GM19372 (cell line): ENCODE measurements around the gene HNRNPAB.
A peak's percentile ranks its signal among the peaks of the same experiment; 100 is the strongest.
"Not testable (repeated sequence)": the region's sequence is repeated elsewhere in the genome, so short reads cannot be mapped to it uniquely, and the experiment has no call there.

Experiments used
- ATAC-seq: cut with Tn5 transposase; IDR thresholded peaks from one replicate; pipeline ENCODE4 v1.9.1; 2021; ENCODE audit warnings: mild to moderate bottlenecking, low read depth, moderate library complexity; ENCODE audit not compliant: unreplicated experiment

The HNRNPAB gene

GRCh38 chr5:178196281-178196812, 8.0 kb upstream of the HNRNPAB start:
- no peak for ATAC-seq

- ATAC-seq = no peak
Observed at GRCh38 chr5:178196986-178197385, 7.3 kb upstream of the HNRNPAB start.

DNA sequence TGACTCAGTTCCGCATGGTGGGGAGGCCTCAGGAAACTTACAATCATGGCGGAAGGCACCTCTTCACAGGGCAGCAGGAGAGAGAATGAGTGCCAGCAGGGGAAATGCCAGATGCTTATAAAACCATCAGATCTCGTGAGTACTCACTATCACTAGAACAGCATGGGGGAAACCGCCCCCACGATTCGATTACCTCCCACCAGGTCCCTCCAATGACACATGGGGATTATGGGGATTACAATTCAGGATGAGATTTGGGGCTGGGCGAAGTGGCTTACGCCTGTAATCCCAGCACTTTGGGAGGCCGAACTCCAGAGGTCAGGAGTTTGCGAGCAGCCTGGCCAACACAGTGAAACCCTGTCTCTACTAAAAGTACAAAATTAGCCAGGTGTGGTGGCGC, 6.2 kb upstream of the HNRNPAB start:
- not testable (repeated sequence) for ATAC-seq

GRCh38 chr5:178198706-178199105, 5.6 kb upstream of the HNRNPAB start:
- ATAC-seq = no peak

DNA sequence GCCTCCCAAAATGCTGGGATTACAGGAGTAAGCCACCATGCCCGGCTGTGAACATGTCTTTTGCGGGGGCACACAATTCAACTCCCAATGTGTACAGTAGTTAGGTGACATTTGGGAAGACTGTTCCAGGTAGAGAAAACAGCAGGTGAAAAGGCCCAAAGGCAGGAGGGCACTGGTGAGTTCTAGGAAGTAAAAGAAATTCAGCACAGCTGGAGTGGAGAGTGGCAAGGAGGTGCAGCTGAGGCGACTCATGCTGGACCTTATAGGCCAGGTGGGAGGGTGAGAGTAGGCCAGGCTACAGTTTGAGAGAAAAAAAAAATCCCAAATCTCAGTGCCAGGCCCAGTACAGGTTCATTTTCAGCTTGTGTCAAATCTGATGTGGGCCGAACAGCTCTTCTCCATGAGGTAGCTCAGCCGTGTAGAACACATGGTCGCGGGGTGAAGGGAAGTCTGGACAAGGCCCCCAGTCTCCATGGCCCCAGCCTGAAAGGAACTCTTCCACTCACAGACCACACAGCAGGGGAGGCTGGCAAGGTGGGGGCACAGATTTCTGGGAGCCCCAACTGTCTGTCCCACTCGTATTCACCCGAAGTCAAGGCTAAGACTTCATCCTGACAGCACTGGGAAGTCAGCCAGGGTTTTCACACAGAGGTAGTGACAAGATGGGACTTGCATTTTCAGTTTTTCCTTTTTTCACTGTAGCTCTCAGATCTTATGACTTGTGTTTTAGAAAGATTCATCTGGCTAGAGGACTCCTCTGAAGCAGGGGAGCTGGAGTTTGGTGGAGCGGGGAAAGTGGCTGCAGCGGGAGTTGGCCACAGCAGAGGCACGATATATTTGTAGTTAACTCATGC, 4.5 kb upstream of the HNRNPAB start:
- no peak for ATAC-seq

DNA sequence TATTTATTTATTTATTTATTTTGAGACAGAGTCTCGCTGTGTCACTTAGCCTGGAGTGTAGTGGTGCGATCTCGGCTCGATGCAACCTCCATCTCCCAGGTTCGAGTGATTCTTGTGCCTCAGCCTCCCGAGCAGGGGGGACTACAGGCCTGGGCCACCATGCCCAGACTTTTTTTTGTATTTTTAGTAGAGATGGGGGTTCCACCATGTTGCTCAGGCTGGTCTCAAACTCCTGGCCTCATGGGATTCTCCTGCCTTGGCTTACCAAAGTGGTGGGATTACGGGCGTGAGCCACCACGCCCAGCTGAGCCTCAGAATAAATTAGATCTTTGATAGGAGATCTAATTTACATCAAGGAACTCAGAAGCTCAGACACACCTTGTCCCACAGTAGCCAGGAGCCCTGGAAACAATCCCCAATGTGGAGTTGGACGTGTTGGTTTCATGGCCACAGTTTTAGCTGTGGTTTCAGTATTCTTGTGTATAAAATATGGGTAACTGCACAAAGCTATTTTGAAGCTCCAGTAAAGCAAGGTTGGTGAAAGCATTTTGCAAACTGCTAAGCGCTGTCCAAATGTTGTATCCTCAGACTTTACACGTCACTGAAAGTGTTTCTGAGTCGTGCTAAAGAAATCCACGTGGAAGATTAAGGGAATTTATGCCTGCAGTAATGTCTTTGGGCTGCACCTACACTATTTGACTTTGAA, 3.0 kb upstream of the HNRNPAB start:
- ATAC-seq = no peak

- ATAC-seq = no peak
Observed at GRCh38 chr5:178201927-178202235, 2.5 kb upstream of the HNRNPAB start.

DNA sequence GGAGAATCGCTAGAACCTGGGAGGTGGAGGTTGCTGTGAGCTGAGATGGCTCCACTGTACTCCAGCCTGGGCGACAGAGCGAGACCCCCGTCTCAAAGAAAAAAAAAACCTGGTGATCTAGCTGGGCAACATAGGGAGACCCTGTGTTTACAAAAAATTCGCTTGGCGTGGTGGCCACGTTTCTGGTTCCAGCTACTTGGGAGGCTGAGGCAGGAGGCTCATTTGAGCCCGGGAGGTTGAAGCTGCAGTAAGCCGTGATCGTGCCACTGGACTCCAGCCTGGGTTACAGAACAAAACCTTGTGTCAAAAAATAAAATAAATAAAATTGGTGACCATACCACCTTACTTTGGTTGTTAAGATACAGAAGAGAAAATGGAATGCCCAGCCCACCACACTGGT, 1.8 kb upstream of the HNRNPAB start:
- no peak for ATAC-seq

DNA sequence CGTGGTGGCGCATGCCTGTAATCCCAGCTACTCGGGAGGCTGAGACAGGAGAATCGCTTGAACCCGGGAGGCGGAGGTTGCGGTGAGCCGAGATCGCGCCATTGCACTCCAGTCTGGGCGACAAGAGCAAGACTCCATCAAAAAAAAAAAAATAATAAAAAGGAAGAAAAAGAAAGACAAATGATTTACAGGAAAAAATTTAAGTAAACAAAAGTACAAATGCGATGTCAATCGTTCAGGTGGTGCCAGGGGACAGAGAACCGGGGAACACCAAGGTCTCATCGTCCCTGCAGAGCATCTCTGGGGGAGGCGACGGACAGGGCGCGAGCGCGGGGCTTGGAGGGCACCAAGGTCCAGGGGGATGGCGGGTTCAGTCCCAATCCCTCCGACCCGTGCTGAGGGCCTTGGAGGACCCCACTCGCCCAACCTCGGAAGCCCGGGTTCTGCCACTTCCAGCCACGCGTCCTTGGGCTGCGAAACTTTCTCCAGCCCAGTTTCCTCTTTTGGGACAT, 607 bp upstream of the HNRNPAB start:
- no peak for ATAC-seq

- ATAC-seq = peak; percentile 54
Observed at GRCh38 chr5:178204935-178205748, 809 bp downstream of the HNRNPAB start.

DNA sequence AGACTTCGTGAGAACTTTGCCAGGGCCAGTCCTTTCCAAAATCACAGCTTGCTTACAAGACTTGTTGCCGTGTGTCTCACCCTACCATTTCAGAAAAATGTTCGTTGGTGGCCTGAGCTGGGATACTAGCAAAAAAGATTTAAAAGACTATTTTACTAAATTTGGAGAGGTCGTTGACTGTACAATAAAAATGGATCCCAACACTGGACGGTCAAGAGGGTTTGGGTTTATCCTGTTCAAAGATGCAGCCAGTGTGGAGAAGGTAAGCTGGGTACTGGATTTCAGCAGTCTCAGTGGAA, 1.4 kb downstream of the HNRNPAB start:
- no peak for ATAC-seq

DNA sequence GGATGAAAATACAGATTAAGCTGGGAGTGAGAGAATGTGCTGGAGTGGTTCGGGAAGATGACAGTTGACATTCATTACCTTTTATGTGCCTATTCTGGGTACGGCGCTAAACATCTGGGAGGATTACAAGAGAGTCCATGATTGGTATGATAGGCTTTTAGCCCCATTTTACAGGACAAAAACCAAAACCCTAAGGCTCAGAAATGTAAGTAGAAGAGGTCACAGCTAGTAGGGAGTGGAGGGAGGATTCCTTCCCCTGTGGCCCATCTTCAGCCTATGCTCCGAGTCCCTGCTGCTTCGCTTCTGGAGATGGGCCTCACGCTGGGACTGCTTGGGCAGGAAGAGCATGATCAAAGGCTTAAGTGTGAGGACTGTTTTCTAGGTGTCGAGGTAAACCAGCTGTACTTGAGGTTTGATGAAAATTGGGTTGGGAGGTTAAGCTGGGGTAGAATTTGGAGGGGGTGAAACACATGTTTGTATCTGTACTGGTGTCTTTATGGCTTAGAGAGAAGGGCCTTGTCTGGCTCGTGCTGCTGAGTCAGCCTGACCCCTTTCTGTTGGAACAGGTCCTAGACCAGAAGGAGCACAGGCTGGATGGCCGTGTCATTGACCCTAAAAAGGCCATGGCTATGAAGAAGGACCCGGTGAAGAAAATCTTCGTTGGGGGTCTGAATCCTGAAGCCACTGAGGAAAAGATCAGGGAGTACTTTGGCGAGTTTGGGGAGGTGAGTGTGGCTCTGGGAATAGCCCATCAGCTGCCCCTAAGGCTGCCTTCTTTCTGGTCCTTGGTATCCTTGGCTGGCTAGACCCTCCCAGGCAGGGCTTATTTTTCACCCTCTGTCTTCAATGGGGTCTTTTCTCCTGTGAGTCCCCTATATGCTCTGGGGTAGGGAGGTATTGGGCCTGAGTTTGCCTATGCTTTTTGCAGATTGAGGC, 2.1 kb downstream of the HNRNPAB start:
- no peak for ATAC-seq

DNA sequence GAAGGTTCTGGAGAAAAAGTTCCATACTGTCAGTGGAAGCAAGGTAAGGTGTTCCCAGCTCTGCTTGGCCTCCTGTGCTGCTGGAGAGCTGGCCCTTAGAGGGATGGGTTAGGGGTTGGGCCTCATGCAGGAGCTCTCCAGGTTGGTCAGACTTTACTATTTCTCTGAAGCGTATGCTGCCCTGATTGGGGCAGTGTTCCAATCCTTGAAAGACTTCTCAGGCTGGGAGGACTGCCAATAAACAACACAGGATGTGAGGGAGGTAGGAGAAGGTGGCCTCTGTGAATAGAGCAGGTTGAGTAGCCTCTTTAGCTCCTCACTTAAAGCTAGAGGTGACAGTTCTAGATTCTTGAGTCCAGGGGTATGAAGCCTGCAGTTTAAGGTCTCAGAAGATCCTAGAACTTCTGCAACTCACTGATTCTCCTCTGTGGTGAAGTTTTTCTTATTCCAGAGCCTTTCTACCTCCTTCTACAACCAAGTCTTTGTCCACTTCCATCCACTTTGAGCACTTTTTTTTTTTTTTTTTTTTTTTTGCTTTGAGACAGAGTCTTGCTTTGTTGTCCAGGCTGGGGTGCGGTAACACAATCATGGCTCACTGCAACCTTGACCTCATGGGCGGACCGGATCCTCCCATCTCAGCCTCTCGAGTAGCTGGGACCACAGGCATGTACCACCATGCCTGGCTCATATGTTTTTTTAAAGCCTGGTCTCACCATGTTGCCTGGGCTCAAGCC, 3.0 kb downstream of the HNRNPAB start:
- ATAC-seq = no peak

- no peak for ATAC-seq
Observed at GRCh38 chr5:178207917-178208280, 3.6 kb downstream of the HNRNPAB start.

DNA sequence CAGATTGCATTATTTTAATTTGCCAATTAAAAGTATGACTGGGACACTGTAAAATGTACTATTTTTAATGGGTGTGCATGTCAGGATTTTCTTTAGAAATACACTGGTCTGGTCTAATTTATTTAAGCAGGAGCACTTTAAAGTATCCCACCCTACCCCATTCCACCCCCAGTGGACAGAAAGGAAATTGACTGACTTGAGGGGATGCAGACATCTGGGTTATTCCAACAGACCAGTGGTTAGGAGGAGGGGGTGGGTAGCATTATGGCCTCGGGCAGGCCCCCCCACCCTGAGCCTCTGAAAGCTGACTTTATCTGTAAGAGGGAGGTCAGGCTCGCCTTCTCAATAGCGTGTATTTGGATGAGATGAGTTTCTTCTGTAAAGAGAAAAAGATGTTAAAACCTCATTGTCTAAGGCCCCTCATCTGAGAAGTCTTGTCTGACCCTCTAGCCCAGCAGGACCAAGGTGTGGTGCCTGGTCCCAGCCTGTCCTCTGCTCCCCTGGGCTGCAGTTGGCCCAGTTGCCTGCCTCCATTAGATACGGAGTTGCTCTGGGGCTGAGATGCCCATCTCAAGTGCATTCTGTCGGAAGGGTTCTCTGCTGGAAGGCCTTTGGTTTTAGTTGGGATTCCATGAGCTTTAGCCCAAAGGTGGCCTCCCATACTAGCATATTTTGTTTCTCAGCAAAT, 4.4 kb downstream of the HNRNPAB start:
- no peak for ATAC-seq

DNA sequence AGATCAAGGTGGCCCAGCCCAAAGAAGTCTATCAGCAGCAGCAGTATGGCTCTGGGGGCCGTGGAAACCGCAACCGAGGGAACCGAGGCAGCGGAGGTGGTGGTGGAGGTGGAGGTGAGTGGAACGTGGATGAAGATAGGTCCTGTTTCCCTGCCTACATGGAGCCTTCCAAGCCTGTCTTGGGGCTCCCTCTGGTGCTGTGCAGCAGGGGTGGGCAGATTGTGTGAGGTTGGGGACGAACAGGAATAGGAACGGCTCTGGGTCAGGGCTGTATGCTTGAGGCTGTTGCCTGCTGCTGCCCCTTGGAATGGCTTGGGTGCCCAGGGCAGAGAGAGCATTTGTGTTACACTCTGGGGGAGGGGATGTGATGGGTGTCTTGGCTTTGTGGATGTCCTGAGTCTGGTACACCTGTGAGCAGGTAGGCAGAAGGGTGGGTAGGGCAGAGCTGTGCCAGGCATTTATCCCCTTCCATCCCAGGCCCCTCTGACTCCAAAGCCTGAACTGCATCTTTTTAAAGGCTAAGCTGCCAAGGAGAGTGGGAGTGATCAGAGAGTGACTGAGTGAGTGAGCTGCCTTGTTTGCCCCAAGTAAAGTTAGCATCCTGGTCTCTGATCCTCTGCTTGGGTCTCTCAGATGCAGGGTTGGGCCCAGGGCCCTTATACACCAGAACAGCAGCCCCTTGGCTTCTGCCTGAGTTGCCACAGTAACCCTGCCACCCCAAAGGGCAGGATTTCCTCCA, 5.2 kb downstream of the HNRNPAB start:
- ATAC-seq = no peak

DNA sequence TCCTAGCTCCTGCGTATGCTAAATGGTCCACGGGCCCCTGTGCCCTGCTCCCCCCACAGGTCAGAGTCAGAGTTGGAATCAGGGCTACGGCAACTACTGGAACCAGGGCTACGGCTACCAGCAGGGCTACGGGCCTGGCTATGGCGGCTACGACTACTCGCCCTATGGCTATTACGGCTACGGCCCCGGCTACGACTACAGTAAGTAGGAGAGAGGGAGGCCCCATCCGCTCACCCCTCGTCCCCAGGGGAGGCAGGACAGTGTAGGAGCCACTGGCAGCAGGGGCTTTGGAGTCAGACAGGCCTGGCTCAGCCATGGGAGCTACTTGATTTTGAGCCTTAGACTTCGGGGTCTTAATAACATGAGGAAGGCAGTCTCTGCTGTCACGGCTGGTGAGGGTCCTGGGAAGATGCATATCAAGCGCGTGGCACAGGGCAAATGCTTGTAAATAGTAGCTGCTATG, 5.8 kb downstream of the HNRNPAB start:
- ATAC-seq = no peak

GRCh38 chr5:178210686-178211085, 6.4 kb downstream of the HNRNPAB start:
- no peak for ATAC-seq
